Brain microvascular endothelial cell (primary cell): Measurements from ENCODE around the gene UIMC1.

Experiments
- DNase-seq: peaks from one replicate; pipeline ENCODE4 v3.0.0-alpha.2; 2020
- H3K27ac ChIP-seq: fragments of 250-450 bp; sonication (Bioruptor Pico); 2 replicates; pipeline ENCODE4 v1.5.1; 2020; ENCODE audit warnings: mild to moderate bottlenecking, moderate library complexity
- H3K27me3 ChIP-seq: fragments of 250-450 bp; sonication (Bioruptor Pico); replicated peaks from 2 replicates; pipeline ENCODE4 v1.5.1; 2020; ENCODE audit warnings: mild to moderate bottlenecking
- H3K36me3 ChIP-seq: fragments of 250-450 bp; sonication (Bioruptor Pico); replicated peaks from 2 replicates; pipeline ENCODE4 v1.5.1; 2020; ENCODE audit warnings: mild to moderate bottlenecking
- H3K4me3 ChIP-seq: 2 replicates; pipeline ENCODE4 v1.5.1; 2011; ENCODE audit warnings: low read depth, mild to moderate bottlenecking, control low read depth, low read length, moderate library complexity
- in situ Hi-C: cut with HindIII; loops from 2 replicates; pipeline ENCODE4 v1.10.0; 2017; ENCODE audit warnings: low sequenced_read_pairs, low pct_ligation_motif_present
- TF ChIP-seq, protein P1 (sequence below): IDR thresholded peaks from 2 replicates; pipeline ENCODE4 v1.5.1; 2011; ENCODE audit warnings: low read depth, mild to moderate bottlenecking, moderate library complexity, low read length, control low read depth, inconsistent platforms; ENCODE audit errors: missing control alignments

The UIMC1 gene

DNA sequence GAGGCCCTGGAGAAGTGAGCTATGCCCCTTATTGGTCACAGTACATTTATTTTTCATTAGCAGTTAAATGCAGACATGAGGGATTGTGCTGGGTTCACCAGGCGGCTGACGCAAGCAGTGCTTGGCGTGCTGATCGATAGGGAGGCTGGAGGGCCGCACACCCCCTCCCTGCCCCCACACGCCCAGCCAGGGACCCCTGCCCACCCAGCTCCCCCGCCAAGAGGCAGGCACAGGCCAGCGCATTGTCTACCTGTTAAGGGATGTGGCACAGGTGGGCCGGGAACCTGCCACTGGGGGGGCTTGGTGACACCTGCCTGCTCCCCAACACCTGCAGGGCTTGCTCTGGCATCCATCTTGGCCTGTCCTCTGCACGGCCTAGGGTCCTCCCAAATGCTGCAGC is 146.7 kb downstream of the UIMC1 start:
- DNase-seq, result no peak
- no peak overlapping the region for H3K27ac ChIP-seq
- TF ChIP-seq, protein P1, sequence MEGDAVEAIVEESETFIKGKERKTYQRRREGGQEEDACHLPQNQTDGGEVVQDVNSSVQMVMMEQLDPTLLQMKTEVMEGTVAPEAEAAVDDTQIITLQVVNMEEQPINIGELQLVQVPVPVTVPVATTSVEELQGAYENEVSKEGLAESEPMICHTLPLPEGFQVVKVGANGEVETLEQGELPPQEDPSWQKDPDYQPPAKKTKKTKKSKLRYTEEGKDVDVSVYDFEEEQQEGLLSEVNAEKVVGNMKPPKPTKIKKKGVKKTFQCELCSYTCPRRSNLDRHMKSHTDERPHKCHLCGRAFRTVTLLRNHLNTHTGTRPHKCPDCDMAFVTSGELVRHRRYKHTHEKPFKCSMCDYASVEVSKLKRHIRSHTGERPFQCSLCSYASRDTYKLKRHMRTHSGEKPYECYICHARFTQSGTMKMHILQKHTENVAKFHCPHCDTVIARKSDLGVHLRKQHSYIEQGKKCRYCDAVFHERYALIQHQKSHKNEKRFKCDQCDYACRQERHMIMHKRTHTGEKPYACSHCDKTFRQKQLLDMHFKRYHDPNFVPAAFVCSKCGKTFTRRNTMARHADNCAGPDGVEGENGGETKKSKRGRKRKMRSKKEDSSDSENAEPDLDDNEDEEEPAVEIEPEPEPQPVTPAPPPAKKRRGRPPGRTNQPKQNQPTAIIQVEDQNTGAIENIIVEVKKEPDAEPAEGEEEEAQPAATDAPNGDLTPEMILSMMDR, result no peak
- no peak overlapping the region for H3K4me3 ChIP-seq
- peaks cover 26% of the 10 kb centered on the region for H3K27me3 ChIP-seq
- H3K36me3 ChIP-seq, result no peaks in the 10 kb centered on the region
- in situ Hi-C loops, result no loop called here

GRCh38 chr5:176857894-176858273 is 148.7 kb downstream of the UIMC1 start:
- H3K4me3 ChIP-seq, result no peak overlapping the region
- H3K27me3 ChIP-seq, result peaks cover 9% of the 10 kb centered on the region
- DNase-seq, result no peak
- no peak overlapping the region for H3K27ac ChIP-seq
- TF ChIP-seq, protein P1, result no peak
- H3K36me3 ChIP-seq, result no peaks in the 10 kb centered on the region
- in situ Hi-C loops, result no loop called here

DNA sequence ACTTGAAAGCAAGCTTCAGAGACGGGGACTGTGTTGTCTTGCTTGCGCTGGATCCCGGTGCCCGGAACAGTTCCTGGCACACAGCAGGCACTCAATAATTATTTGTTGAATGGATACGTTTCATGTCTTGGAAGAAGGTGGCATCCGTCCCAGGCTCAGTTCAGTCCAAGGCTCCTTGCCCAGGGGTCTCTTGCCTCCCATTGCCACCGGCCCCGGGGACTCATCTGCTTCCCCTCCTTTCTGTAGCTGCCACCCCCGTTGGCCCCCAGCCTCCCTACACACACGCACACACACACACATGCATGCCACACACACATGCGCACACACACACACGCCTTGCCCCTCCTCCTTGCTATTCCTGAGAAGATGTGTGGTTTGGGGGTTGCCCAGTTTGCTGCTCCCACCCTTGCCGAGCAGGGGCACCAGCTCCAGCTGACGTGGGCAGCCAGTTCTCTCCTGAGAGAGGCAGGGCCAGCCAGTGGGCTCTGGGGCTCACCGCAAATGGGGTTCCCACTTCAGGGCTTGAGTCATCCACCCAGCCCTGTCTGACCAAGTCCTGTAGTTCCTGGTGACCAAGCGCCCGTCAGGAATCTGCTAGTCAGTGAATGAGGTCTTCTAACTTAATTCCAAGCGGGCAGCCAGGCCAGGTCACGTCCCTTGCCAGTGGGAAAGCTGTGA is 149.2 kb downstream of the UIMC1 start:
- in situ Hi-C loops, result no loop called here
- H3K36me3 ChIP-seq, result no peaks in the 10 kb centered on the region
- peaks cover 5% of the 10 kb centered on the region for H3K27me3 ChIP-seq
- H3K4me3 ChIP-seq, result no peak overlapping the region
- DNase-seq, result no peak
- no peak overlapping the region for H3K27ac ChIP-seq
- TF ChIP-seq, protein P1, result no peak

DNA sequence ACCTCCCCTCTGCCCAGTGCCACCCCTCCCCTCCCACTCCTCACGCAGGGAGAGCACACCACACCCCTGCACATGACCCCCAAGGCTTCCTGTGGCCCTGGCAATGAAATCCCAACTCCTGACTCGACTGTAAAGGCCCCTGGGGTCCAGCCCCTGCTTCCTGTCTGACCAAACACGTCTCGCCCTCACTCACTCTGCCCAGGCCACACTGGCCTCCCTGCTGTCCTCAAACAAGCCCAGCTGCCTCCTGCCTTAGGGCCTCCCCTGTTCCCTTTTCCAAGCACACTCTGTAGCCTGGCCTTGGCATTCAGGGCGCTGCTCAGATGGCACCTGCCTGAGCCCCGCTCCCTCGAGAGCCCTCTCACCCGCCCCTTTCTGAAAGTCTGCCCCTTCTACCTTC is 149.8 kb downstream of the UIMC1 start:
- H3K27ac ChIP-seq, result no peak overlapping the region
- H3K4me3 ChIP-seq, result no peak overlapping the region
- TF ChIP-seq, protein P1, result no peak
- no peaks in the 10 kb centered on the region for H3K36me3 ChIP-seq
- no peaks in the 10 kb centered on the region for H3K27me3 ChIP-seq
- no peak for DNase-seq
- in situ Hi-C loops, result no loop called here

- in situ Hi-C loops, result no loop called here
- TF ChIP-seq, protein P1, result no peak
- H3K36me3 ChIP-seq, result no peaks in the 10 kb centered on the region
- no peaks in the 10 kb centered on the region for H3K27me3 ChIP-seq
- no peak overlapping the region for H3K27ac ChIP-seq
- DNase-seq, result no peak
- H3K4me3 ChIP-seq, result no peak overlapping the region
Observed at GRCh38 chr5:176855598-176855997, 151.0 kb downstream of the UIMC1 start.
